HepG2 (cell line): ENCODE data around the gene SSNA1. TPM values are rescaled to one million over a fixed set of nuclear protein-coding genes. Genes with fewer than 3 reads are reported as not detected.

Experiments
- ATM ChIP-seq: fragments of 450-650 bp; IDR thresholded peaks from 2 replicates; pipeline ENCODE4 v1.7.1; 2017; ENCODE audit warnings: mild to moderate bottlenecking, borderline replicate concordance
- BRD4 ChIP-seq: sonication (generic); formaldehyde crosslinking; IDR thresholded peaks from 2 replicates; pipeline ENCODE4 v1.4.0; 2020; ENCODE audit warnings: missing genetic modification reagents
- CREB3 ChIP-seq: sonication (generic); formaldehyde crosslinking; IDR thresholded peaks from 2 replicates; pipeline ENCODE4 v1.5.0; 2020; ENCODE audit warnings: missing genetic modification reagents
- KMT2A ChIP-seq: sonication (generic); formaldehyde crosslinking; IDR thresholded peaks from 2 replicates; pipeline ENCODE4 v1.4.0; 2020; ENCODE audit warnings: missing genetic modification reagents
- LCORL ChIP-seq, 2 experiments: fragments of 450-650 bp in 1 of 2; sonication (generic) in 1 of 2; formaldehyde crosslinking in 1 of 2; IDR thresholded peaks; 2 replicates each; pipeline versions ENCODE4 v1.5.0 to v1.6.1; 2017 to 2020; ENCODE audit warnings: antibody characterized with exemption in 1 of 2, missing genetic modification reagents in 1 of 2
- MYNN ChIP-seq: sonication (generic); formaldehyde crosslinking; IDR thresholded peaks from 2 replicates; pipeline ENCODE4 v1.4.0; 2020; ENCODE audit warnings: mild to moderate bottlenecking, low read depth, missing genetic modification reagents
- PAF1 ChIP-seq: IDR thresholded peaks from 2 replicates; pipeline ENCODE4 v1.6.1; 2016; ENCODE audit warnings: missing genetic modification reagents, missing compliant biosample characterization
- SMAD1 ChIP-seq: sonication (generic); formaldehyde crosslinking; IDR thresholded peaks from 2 replicates; pipeline ENCODE4 v1.4.0; 2020; ENCODE audit warnings: missing genetic modification reagents, low read depth, mild to moderate bottlenecking, borderline replicate concordance
- ZFAT ChIP-seq: sonication (generic); formaldehyde crosslinking; conservative IDR thresholded peaks from 2 replicates; pipeline ENCODE4 v1.8.1; 2023; ENCODE audit warnings: missing genetic modification reagents, inconsistent platforms
- ZFP82 ChIP-seq: sonication (generic); formaldehyde crosslinking; IDR thresholded peaks from 2 replicates; pipeline ENCODE4 v1.5.1; 2020; ENCODE audit warnings: mild to moderate bottlenecking, missing genetic modification reagents, borderline replicate concordance
- ZNF451 ChIP-seq: sonication (generic); formaldehyde crosslinking; IDR thresholded peaks from 2 replicates; pipeline ENCODE4 v1.5.0; 2020; ENCODE audit warnings: mild to moderate bottlenecking, missing genetic modification reagents
- ZNF777 ChIP-seq: sonication (generic); formaldehyde crosslinking; IDR thresholded peaks from 2 replicates; pipeline ENCODE4 v1.4.0; 2020; ENCODE audit warnings: missing genetic modification reagents
- ZNF816 ChIP-seq: sonication (generic); formaldehyde crosslinking; IDR thresholded peaks from 2 replicates; pipeline ENCODE4 v1.8.0; 2022; ENCODE audit warnings: missing genetic modification reagents, mild to moderate bottlenecking, borderline replicate concordance
- ZSCAN25 ChIP-seq: sonication (generic); formaldehyde crosslinking; IDR thresholded peaks from 2 replicates; pipeline ENCODE4 v1.8.0; 2022; ENCODE audit warnings: mild to moderate bottlenecking, missing genetic modification reagents
- polyA plus RNA-seq, 8 experiments: library from polyadenylated mRNA; depleted of rRNA in 3 of 8; stranded (reverse) in 7 of 8; unstranded in 1 of 8; fragments of >200 nt; fragmentation: Illumina TruSeq in 4 of 8; extraction: Trizol in 4 of 8; gene quantifications; 2 replicates each; pipeline versions ENCODE4 v1.2.1 to v1.2.3, GENCODE V29; 2011 to 2016; ENCODE audit warnings: low read depth in 4 of 8, missing spikeins in 1 of 8, mixed read lengths in 1 of 8; ENCODE audit not compliant: insufficient read depth in 1 of 8
- total RNA-seq, 5 experiments: library from RNA; depleted of rRNA; stranded (reverse); fragments of >200 nt; fragmentation: Illumina TruSeq; extraction: Trizol; gene quantifications; 2 replicates each; pipeline ENCODE4 v1.2.3, GENCODE V29; 2016; ENCODE audit warnings: low read depth in 1 of 5
- TF ChIP-seq, protein P1 (sequence below): sonication (generic); formaldehyde crosslinking; IDR thresholded peaks from 2 replicates; pipeline ENCODE4 v1.8.1; 2022; ENCODE audit warnings: mild to moderate bottlenecking, missing genetic modification reagents
- TF ChIP-seq, protein P2 (sequence below): sonication (generic); formaldehyde crosslinking; IDR thresholded peaks from 2 replicates; pipeline ENCODE4 v1.4.0; 2020; ENCODE audit warnings: missing genetic modification reagents
- TF ChIP-seq, protein P3 (sequence below): sonication (generic); formaldehyde crosslinking; IDR thresholded peaks from 2 replicates; pipeline ENCODE4 v1.4.0; 2020; ENCODE audit warnings: mild to moderate bottlenecking, missing genetic modification reagents
- TF ChIP-seq, protein P4 (sequence below): sonication (generic); formaldehyde crosslinking; IDR thresholded peaks from 2 replicates; pipeline ENCODE4 v1.4.0; 2020; ENCODE audit warnings: missing genetic modification reagents

The SSNA1 gene
- total and polyA plus RNA-seq, 2 of the 13 experiments (the other 11 are each of a cell fraction or from before 2014, with no cell fraction given) = 35.9 to 49.4 TPM

- TF ChIP-seq ZFP82 (CRISPR knock-in tag) (peak; percentile 53; the same call in 1 of the 2 replicates), LCORL (IDR thresholded peaks at IDR 0.05) (no peak), LCORL (CRISPR knock-in tag; IDR thresholded peaks at IDR 0.05) (peak; percentile 29; the same call in 1 of the 2 replicates), CREB3 (CRISPR knock-in tag) (no peak), KMT2A (CRISPR knock-in tag) (0 out of 2 replicates have a peak, but pooled peaks have one; percentile 35), ZFAT (no peak), ZNF777 (no peak), MYNN (CRISPR knock-in tag) (no peak), ATM (no peak), BRD4 (CRISPR knock-in tag) (no peak), ZNF451 (CRISPR knock-in tag) (no peak), ZSCAN25 (CRISPR knock-in tag) (peak; percentile 55; the same call in 1 of the 2 replicates), ZNF816 (no peak), SMAD1 (CRISPR knock-in tag) (no peak), PAF1 (CRISPR knock-in tag) (no peak)
- TF ChIP-seq, protein P1, sequence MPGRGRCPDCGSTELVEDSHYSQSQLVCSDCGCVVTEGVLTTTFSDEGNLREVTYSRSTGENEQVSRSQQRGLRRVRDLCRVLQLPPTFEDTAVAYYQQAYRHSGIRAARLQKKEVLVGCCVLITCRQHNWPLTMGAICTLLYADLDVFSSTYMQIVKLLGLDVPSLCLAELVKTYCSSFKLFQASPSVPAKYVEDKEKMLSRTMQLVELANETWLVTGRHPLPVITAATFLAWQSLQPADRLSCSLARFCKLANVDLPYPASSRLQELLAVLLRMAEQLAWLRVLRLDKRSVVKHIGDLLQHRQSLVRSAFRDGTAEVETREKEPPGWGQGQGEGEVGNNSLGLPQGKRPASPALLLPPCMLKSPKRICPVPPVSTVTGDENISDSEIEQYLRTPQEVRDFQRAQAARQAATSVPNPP = no peak
- TF ChIP-seq, protein P2, sequence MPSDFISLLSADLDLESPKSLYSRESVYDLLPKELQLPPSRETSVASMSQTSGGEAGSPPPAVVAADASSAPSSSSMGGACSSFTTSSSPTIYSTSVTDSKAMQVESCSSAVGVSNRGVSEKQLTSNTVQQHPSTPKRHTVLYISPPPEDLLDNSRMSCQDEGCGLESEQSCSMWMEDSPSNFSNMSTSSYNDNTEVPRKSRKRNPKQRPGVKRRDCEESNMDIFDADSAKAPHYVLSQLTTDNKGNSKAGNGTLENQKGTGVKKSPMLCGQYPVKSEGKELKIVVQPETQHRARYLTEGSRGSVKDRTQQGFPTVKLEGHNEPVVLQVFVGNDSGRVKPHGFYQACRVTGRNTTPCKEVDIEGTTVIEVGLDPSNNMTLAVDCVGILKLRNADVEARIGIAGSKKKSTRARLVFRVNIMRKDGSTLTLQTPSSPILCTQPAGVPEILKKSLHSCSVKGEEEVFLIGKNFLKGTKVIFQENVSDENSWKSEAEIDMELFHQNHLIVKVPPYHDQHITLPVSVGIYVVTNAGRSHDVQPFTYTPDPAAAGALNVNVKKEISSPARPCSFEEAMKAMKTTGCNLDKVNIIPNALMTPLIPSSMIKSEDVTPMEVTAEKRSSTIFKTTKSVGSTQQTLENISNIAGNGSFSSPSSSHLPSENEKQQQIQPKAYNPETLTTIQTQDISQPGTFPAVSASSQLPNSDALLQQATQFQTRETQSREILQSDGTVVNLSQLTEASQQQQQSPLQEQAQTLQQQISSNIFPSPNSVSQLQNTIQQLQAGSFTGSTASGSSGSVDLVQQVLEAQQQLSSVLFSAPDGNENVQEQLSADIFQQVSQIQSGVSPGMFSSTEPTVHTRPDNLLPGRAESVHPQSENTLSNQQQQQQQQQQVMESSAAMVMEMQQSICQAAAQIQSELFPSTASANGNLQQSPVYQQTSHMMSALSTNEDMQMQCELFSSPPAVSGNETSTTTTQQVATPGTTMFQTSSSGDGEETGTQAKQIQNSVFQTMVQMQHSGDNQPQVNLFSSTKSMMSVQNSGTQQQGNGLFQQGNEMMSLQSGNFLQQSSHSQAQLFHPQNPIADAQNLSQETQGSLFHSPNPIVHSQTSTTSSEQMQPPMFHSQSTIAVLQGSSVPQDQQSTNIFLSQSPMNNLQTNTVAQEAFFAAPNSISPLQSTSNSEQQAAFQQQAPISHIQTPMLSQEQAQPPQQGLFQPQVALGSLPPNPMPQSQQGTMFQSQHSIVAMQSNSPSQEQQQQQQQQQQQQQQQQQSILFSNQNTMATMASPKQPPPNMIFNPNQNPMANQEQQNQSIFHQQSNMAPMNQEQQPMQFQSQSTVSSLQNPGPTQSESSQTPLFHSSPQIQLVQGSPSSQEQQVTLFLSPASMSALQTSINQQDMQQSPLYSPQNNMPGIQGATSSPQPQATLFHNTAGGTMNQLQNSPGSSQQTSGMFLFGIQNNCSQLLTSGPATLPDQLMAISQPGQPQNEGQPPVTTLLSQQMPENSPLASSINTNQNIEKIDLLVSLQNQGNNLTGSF (CRISPR knock-in tag) = no peak
- TF ChIP-seq, protein P3, sequence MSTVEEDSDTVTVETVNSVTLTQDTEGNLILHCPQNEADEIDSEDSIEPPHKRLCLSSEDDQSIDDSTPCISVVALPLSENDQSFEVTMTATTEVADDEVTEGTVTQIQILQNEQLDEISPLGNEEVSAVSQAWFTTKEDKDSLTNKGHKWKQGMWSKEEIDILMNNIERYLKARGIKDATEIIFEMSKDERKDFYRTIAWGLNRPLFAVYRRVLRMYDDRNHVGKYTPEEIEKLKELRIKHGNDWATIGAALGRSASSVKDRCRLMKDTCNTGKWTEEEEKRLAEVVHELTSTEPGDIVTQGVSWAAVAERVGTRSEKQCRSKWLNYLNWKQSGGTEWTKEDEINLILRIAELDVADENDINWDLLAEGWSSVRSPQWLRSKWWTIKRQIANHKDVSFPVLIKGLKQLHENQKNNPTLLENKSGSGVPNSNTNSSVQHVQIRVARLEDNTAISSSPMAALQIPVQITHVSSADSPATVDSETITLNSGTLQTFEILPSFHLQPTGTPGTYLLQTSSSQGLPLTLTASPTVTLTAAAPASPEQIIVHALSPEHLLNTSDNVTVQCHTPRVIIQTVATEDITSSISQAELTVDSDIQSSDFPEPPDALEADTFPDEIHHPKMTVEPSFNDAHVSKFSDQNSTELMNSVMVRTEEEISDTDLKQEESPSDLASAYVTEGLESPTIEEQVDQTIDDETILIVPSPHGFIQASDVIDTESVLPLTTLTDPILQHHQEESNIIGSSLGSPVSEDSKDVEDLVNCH (CRISPR knock-in tag) = no peak
- TF ChIP-seq, protein P4, sequence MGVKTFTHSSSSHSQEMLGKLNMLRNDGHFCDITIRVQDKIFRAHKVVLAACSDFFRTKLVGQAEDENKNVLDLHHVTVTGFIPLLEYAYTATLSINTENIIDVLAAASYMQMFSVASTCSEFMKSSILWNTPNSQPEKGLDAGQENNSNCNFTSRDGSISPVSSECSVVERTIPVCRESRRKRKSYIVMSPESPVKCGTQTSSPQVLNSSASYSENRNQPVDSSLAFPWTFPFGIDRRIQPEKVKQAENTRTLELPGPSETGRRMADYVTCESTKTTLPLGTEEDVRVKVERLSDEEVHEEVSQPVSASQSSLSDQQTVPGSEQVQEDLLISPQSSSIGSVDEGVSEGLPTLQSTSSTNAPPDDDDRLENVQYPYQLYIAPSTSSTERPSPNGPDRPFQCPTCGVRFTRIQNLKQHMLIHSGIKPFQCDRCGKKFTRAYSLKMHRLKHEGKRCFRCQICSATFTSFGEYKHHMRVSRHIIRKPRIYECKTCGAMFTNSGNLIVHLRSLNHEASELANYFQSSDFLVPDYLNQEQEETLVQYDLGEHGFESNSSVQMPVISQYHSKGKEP (CRISPR knock-in tag) = no peak
Observed at GRCh38 chr9:137221506-137222111, 33.1 kb downstream of the SSNA1 start (continued).
